Upper lobe of right lung (tissue), 1 donor: Measurements from ENCODE around the gene KNDC1. TPM values are rescaled to one million over a fixed set of nuclear protein-coding genes. Genes with fewer than 3 reads are reported as not detected.

Experiments
- ATAC-seq: fragments of 200-7000 bp; cut with Tn5 transposase; one replicate; pipeline ENCODE4 v1.9.1; 2020; ENCODE audit warnings: mild to moderate bottlenecking, moderate library complexity
- DNase-seq: peaks from one replicate; pipeline ENCODE4 v3.0.0-alpha.2; 2020
- H3K27ac ChIP-seq: fragments of 200-600 bp; one replicate; pipeline ENCODE4 v1.8.0; 2022
- H3K27me3 ChIP-seq: fragments of 200-600 bp; one replicate; pipeline ENCODE4 v1.8.0; 2022; ENCODE audit warnings: mild to moderate bottlenecking
- H3K36me3 ChIP-seq: fragments of 200-600 bp; one replicate; pipeline ENCODE4 v1.8.0; 2022
- H3K4me1 ChIP-seq: fragments of 200-600 bp; one replicate; pipeline ENCODE4 v1.8.0; 2022
- H3K4me3 ChIP-seq: fragments of 200-600 bp; one replicate; pipeline ENCODE4 v1.8.0; 2022; ENCODE audit warnings: mild to moderate bottlenecking
- H3K9me3 ChIP-seq: fragments of 200-600 bp; one replicate; pipeline ENCODE4 v1.8.0; 2022
- CTCF ChIP-seq: fragments of 200-600 bp; IDR thresholded peaks from one replicate; pipeline ENCODE4 v1.8.0; 2022; ENCODE audit warnings: antibody characterized with exemption
- intact Hi-C: fragments of 100-400 bp; cut with DNase I; formaldehyde crosslinking; loops from one replicate; pipeline ENCODE4 v1.11.0; 2022
- total RNA-seq: library from RNA; stranded (reverse); fragmentation: NEBNext Ultra II Directional; extraction: Animal tissue kit (Norgen Biotek cat#: 25700); gene quantifications from one replicate; pipeline ENCODE4 v1.2.1, GENCODE V29; 2021
- donor health status: DM: no; HTN: yes; CAD: no; lungs with severe emphysema.

The KNDC1 gene
- total RNA-seq, 1 donor from 2014 or later: 14.3 TPM

GRCh38 chr10:133209641-133210040 is 49.6 kb downstream of the KNDC1 start:
- no peak for TF ChIP-seq CTCF
- H3K27me3 ChIP-seq: no peaks in the 10 kb centered on the region
- H3K27ac ChIP-seq: no peak overlapping the region
- no peaks in the 10 kb centered on the region for H3K9me3 ChIP-seq
- DNase-seq: no peak
- intact Hi-C loops: no loop called here
- H3K4me3 ChIP-seq: no peak overlapping the region
- H3K36me3 ChIP-seq: no peaks in the 10 kb centered on the region
- H3K4me1 ChIP-seq: no peaks in the 10 kb centered on the region
- no peak for ATAC-seq

- Histone ChIP-seq H3K27me3 (no peaks in the 10 kb centered on the region), H3K4me3 (no peak overlapping the region), H3K9me3 (no peaks in the 10 kb centered on the region), H3K4me1 (no peaks in the 10 kb centered on the region), H3K36me3 (no peaks in the 10 kb centered on the region), H3K27ac (no peak overlapping the region)
- intact Hi-C loops: no loop called here
- no peak for ATAC-seq
- DNase-seq: no peak
- no peak for TF ChIP-seq CTCF
Observed at GRCh38 chr10:133210398-133211140, 50.5 kb downstream of the KNDC1 start.

- Histone ChIP-seq H3K9me3 (no peaks in the 10 kb centered on the region), H3K36me3 (no peaks in the 10 kb centered on the region), H3K4me1 (no peaks in the 10 kb centered on the region), H3K27ac (no peak overlapping the region), H3K4me3 (no peak overlapping the region), H3K27me3 (no peaks in the 10 kb centered on the region)
- TF ChIP-seq CTCF: no peak
- DNase-seq (no peak), ATAC-seq (no peak)
- intact Hi-C loops: no loop called here
Observed at GRCh38 chr10:133211141-133211830, 51.3 kb downstream of the KNDC1 start.

GRCh38 chr10:133211959-133212852 is 52.2 kb downstream of the KNDC1 start:
- intact Hi-C loops: no loop called here
- Histone ChIP-seq H3K27me3 (no peaks in the 10 kb centered on the region), H3K4me1 (no peaks in the 10 kb centered on the region), H3K27ac (no peak overlapping the region), H3K9me3 (no peaks in the 10 kb centered on the region), H3K4me3 (no peak overlapping the region), H3K36me3 (no peaks in the 10 kb centered on the region)
- no peak for TF ChIP-seq CTCF
- ATAC-seq (no peak), DNase-seq (no peak)

- no peak for TF ChIP-seq CTCF
Observed at GRCh38 chr10:133212853-133213494, 53.0 kb downstream of the KNDC1 start.

More at GRCh38 chr10:133212853-133213494, 53.0 kb downstream of the KNDC1 start:
- peak; percentile 14 for ATAC-seq
- Histone ChIP-seq H3K4me1 (no peaks in the 10 kb centered on the region), H3K36me3 (no peaks in the 10 kb centered on the region), H3K27me3 (no peaks in the 10 kb centered on the region), H3K27ac (no peak overlapping the region), H3K9me3 (no peaks in the 10 kb centered on the region), H3K4me3 (no peak overlapping the region)
- intact Hi-C loops: no loop called here
- DNase-seq: no peak
